GM12878 (cell line): ENCODE results near the gene OXCT1.
"Not testable (repeated sequence)": the region's sequence is repeated elsewhere in the genome, so short reads cannot be mapped to it uniquely, and the experiment has no call there.

ENCODE experiments used
- CHD1 ChIP-seq: IDR thresholded peaks from 2 replicates; pipeline ENCODE4 v1.6.1; 2012; ENCODE audit warnings: low read depth, low read length, improper control_type of control experiment
- CREB1 ChIP-seq: IDR thresholded peaks from 2 replicates; pipeline ENCODE4 v1.6.1; 2012; ENCODE audit warnings: low read depth, mild to moderate bottlenecking, inconsistent platforms
- EZH2 ChIP-seq: IDR thresholded peaks from 2 replicates; pipeline ENCODE4 v1.6.1; 2012; ENCODE audit warnings: low read depth, mild to moderate bottlenecking, control low read depth, inconsistent platforms, low read length, borderline replicate concordance; ENCODE audit not compliant: control insufficient read depth
- MTA2 ChIP-seq: fragments of 450-650 bp; IDR thresholded peaks from 2 replicates; pipeline ENCODE4 v1.6.1; 2016; ENCODE audit warnings: low read depth, mild to moderate bottlenecking, moderate library complexity
- POLR2AphosphoS5 ChIP-seq: IDR thresholded peaks from 2 replicates; pipeline ENCODE4 v1.6.1; 2011; ENCODE audit warnings: mild to moderate bottlenecking, low read length, inconsistent platforms
- ZBTB33 ChIP-seq: fragments of 450-650 bp; IDR thresholded peaks from 2 replicates; pipeline ENCODE4 v1.6.1; 2017; ENCODE audit warnings: mild to moderate bottlenecking
- ZZZ3 ChIP-seq: IDR thresholded peaks from 2 replicates; pipeline ENCODE4 v1.6.1; 2011; ENCODE audit warnings: low read depth; ENCODE audit not compliant: control insufficient read depth, insufficient read length

GRCh38 chr5:41814306-41814705, 55.9 kb downstream of the OXCT1 start:
- not testable (repeated sequence) for TF ChIP-seq CHD1, EZH2, CREB1, POLR2AphosphoS5, ZZZ3, MTA2, ZBTB33
